Measurements from ENCODE around the gene SKAP1.
A peak's percentile ranks its signal among the peaks of the same experiment; 100 is the strongest.

Gene SKAP1

GRCh38 chr17:48471817-48472410 lies 41.9 kb upstream of the SKAP1 start:
- Mint-ChIP-seq H3K27me3 (ENCODE audit: low read depth, poor library complexity) (peaks cover 12% of the 10 kb centered on the region), H3K4me1 (peaks cover 75% of the 10 kb centered on the region), H3K27ac (peak overlapping the region; percentile 96), H3K9me3 (no peaks in the 10 kb centered on the region), H3K4me3 (no peak overlapping the region), H3K36me3 (ENCODE audit: low read depth) (no peaks in the 10 kb centered on the region)
- DNase-seq, result peak; percentile 63
- TF ChIP-seq CTCF (IDR thresholded peaks at IDR 0.05), result peak; percentile 33

GRCh38 chr17:48470388-48471034 lies 40.5 kb upstream of the SKAP1 start:
- no peaks in the 10 kb centered on the region for H3K9me3 Mint-ChIP-seq
- no peak overlapping the region for H3K4me3 Mint-ChIP-seq
- no peaks in the 10 kb centered on the region for H3K36me3 Mint-ChIP-seq (ENCODE audit: low read depth)
- no peak overlapping the region for H3K27ac Mint-ChIP-seq
- no peak for DNase-seq
- H3K4me1 Mint-ChIP-seq, result peaks cover 71% of the 10 kb centered on the region
- no peak for TF ChIP-seq CTCF (IDR thresholded peaks at IDR 0.05)
- peaks cover 17% of the 10 kb centered on the region for H3K27me3 Mint-ChIP-seq (ENCODE audit: low read depth, poor library complexity)

GRCh38 chr17:48469227-48469626 lies 39.2 kb upstream of the SKAP1 start:
- Mint-ChIP-seq H3K36me3 (ENCODE audit: low read depth) (no peaks in the 10 kb centered on the region), H3K4me1 (peaks cover 72% of the 10 kb centered on the region)
- no peak for TF ChIP-seq CTCF (IDR thresholded peaks at IDR 0.05)

GRCh38 chr17:48468299-48468698 lies 38.3 kb upstream of the SKAP1 start:
- TF ChIP-seq CTCF (IDR thresholded peaks at IDR 0.05), result no peak
- DNase-seq, result no peak
- Mint-ChIP-seq H3K9me3 (no peaks in the 10 kb centered on the region), H3K4me3 (no peak overlapping the region), H3K4me1 (peaks cover 72% of the 10 kb centered on the region), H3K27me3 (ENCODE audit: low read depth, poor library complexity) (peaks cover 21% of the 10 kb centered on the region), H3K36me3 (ENCODE audit: low read depth) (no peaks in the 10 kb centered on the region), H3K27ac (no peak overlapping the region)

More at GRCh38 chr17:48469227-48469626, 39.2 kb upstream of the SKAP1 start:
- no peaks in the 10 kb centered on the region for H3K9me3 Mint-ChIP-seq
- no peak for DNase-seq
- H3K4me3 Mint-ChIP-seq, result no peak overlapping the region
- H3K27me3 Mint-ChIP-seq (ENCODE audit: low read depth, poor library complexity), result peaks cover 19% of the 10 kb centered on the region
- H3K27ac Mint-ChIP-seq, result no peak overlapping the region

- H3K9me3 Mint-ChIP-seq, result no peaks in the 10 kb centered on the region
- no peak overlapping the region for H3K4me3 Mint-ChIP-seq
- peaks cover 22% of the 10 kb centered on the region for H3K27me3 Mint-ChIP-seq (ENCODE audit: low read depth, poor library complexity)
- DNase-seq, result no peak
- peaks cover 53% of the 10 kb centered on the region for H3K4me1 Mint-ChIP-seq
- no peak for TF ChIP-seq CTCF (IDR thresholded peaks at IDR 0.05)
- no peak overlapping the region for H3K27ac Mint-ChIP-seq
- H3K36me3 Mint-ChIP-seq (ENCODE audit: low read depth), result no peaks in the 10 kb centered on the region
Measured at GRCh38 chr17:48465884-48466283, 35.9 kb upstream of the SKAP1 start.

- no peak overlapping the region for H3K4me3 Mint-ChIP-seq
- no peaks in the 10 kb centered on the region for H3K36me3 Mint-ChIP-seq (ENCODE audit: low read depth)
- H3K9me3 Mint-ChIP-seq, result no peaks in the 10 kb centered on the region
- TF ChIP-seq CTCF (IDR thresholded peaks at IDR 0.05), result no peak
- peaks cover 38% of the 10 kb centered on the region for H3K4me1 Mint-ChIP-seq
- peaks cover 29% of the 10 kb centered on the region for H3K27me3 Mint-ChIP-seq (ENCODE audit: low read depth, poor library complexity)
- DNase-seq, result no peak
- no peak overlapping the region for H3K27ac Mint-ChIP-seq
Measured at GRCh38 chr17:48463526-48463925, 33.5 kb upstream of the SKAP1 start.

All from nephron progenitor cell (in vitro differentiated cells).